HG02623 (cell line): Measurements from ENCODE around the gene C17orf100.
"Not testable (repeated sequence)": the region's sequence is repeated elsewhere in the genome, so short reads cannot be mapped to it uniquely, and the experiment has no call there.

Experiments used
- ATAC-seq: cut with Tn5 transposase; IDR thresholded peaks from one replicate; pipeline ENCODE4 v1.9.1; 2021; ENCODE audit warnings: moderate library complexity; ENCODE audit not compliant: unreplicated experiment

C17orf100 gene

DNA sequence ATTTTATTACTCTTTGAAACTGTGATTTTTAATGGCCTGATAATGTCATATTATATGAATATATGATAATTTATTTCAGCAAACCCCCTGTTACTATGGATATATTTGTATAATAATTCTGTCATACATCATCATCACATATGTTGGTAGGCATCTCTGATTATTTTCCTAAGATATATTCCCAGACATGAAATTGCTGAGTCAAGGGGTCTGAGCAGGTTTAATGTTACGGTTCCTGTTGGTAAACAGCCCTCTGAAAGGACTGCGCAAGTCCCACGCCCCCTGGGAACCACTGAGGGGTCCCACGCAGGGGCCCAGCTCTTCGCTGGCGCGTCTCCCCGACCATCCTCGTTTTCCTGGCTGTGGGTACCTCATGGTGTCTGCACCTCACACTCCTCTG, 37.4 kb downstream of the C17orf100 start:
- no peak for ATAC-seq

GRCh38 chr17:6690641-6691040, 39.1 kb downstream of the C17orf100 start:
- no peak for ATAC-seq

- ATAC-seq = no peak
These were observed 40.0 kb downstream of the C17orf100 start for GRCh38 chr17:6691546-6691945.

- ATAC-seq = not testable (repeated sequence)
These were observed 40.4 kb downstream of the C17orf100 start for GRCh38 chr17:6691958-6692357.

- no peak for ATAC-seq
These were observed 43.5 kb downstream of the C17orf100 start for GRCh38 chr17:6695051-6695450.

- ATAC-seq = no peak
These were observed 44.0 kb downstream of the C17orf100 start for GRCh38 chr17:6695565-6695964.

DNA sequence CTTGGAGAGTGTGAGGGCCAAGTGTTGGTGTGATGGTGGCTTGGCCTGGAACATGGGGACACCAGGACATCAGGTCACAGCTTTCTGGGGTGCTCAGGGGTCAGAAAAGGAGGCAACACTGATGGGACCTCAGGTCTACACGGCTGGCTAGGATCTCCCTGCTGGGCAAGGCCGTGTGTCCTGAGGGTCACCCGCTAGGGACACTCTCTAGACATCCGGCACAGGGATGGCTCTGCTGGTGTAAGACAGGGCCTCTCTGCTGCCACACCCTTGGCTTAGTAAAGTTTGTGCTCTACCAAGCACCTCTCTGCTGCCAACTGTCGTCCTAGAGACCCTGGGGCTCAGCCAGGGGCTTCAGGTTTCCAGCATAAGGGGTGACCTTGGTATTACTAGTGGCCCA, 45.3 kb downstream of the C17orf100 start:
- no peak for ATAC-seq

DNA sequence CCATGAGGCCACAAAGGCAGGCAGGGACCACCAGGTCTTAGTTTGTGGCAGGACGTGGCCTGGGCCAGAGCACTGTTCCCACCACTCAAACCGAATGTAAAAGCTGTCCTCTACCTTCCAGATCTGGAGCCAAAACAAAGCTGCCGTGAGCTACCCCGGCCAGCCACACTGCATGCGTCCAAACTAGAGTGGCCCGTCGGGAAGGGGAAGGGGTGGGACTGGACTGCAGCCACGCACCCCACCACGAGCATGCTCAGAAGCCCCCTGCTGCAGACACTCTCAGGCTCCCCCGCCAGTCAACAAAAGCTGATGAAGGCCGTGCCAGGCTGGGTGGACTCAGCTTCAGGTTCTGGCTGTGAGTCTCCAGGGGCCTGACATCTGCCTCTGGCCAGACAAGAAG, 46.4 kb downstream of the C17orf100 start:
- ATAC-seq = no peak

GRCh38 chr17:6699997-6700947, 48.7 kb downstream of the C17orf100 start:
- ATAC-seq = no peak

- ATAC-seq = no peak
These were observed 49.4 kb downstream of the C17orf100 start for GRCh38 chr17:6700948-6701307.

GRCh38 chr17:6701719-6702118, 50.2 kb downstream of the C17orf100 start:
- no peak for ATAC-seq

DNA sequence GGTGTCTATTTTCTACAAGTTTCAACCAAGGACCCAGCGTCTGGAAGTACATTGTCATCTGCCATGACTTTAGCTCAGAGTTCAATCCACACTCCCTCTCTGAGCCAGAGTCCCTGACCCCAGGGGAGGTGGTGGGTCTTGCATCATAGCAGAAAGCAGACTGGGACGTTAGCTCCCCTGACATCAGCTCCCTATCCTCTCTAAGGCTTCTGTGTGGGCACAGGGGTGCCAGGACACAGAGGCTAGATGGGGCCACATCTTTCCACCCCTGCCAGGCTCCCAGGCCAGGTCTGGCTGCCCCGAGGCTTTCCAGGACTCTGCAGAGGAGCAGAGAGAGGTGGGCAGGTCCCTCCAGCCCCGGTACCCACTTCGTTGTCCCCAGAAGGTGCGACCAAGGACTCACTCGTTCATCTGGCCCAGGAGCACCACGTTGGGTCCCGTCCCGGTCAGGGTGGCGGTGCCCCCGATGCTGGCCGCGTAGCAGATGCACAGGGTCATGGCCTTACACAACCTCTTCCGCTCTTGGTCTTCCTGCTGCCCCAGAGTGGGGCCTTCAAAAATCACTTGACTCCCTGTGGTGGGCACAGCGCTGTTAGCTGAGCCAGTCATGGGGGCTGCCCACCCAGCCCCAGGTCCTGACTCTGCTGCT, 51.1 kb downstream of the C17orf100 start:
- ATAC-seq = no peak
